Measurements from ENCODE around the gene UBXN6. TPM values are rescaled to one million over a fixed set of nuclear protein-coding genes. Genes with fewer than 3 reads are reported as not detected.

The UBXN6 gene
- total RNA-seq, 1 donor from 2014 or later, result 63.6 TPM

DNA sequence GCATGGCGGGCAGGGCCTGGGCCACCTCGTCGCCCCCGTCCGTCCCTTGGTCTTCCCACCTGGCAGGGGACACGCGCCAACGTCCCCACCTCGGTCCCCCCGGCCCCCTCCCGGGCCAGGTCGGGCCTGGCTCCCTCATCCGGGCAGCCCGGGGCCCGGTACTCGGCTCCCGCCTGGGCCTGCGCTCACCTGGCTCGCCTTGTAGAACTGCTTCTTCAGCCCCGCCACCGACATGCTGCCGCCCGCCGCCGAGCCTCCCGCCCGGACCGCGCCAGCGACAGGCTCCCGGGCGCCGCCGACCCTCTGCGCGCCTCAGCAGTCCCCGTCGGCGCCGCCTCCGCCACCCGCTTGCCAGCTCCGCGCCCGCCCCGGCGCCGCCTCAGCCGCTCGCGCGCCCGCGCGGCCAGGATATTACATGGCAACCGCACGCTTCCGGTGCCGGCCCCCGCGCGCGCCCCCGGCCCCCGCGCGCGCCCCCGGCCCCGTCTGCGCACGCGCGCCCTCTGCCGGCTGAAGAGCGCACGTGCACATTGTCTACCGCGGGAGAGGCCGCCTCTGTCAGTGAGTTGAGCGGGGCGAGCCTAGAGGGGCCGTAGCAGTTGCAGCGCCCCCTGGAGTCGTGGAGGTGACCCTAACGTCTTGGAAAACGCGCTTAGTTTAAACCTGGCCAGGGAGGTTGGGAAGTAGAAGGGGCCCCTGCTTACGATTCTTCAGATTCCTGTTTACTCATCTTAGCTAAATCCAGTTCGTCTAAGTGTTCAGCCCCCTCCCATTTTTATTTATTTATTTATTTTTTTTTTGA, 57.3 kb downstream of the UBXN6 start, which contains the start of gene SH3GL1:
SH3GL1 (minus strand) TSS at position 413 of the 802 bp plus-strand sequence; CDS start at position 234, 179 bp downstream.
- H4K20me1 ChIP-seq (ENCODE audit: insufficient read depth, low read length), result peaks cover 48% of the 10 kb centered on the region
- FAIRE-seq (no peak), DNase-seq (ENCODE audit: low read depth) (peak; percentile 71)

DNA sequence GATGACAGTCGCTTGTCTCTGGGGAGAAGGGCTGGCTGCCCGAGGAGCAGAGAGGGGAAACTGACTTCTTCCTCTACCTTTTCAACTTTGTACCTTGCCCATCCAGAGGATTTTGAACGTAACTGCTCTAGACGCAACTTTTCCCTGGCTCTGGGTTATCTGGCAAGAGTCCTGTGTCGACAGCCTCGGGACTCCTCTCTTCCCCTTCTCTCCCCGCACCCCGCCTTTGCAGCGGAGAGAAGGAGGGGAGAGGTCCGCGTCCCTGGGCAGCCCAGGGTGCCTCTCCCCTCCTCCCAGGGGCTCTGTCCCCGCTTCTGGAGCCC, 57.8 kb downstream of the UBXN6 start:
- no peak for FAIRE-seq
- Histone ChIP-seq H3K27me3 (ENCODE audit: insufficient read depth, low read length) (no peaks in the 10 kb centered on the region), H3K4me2 (ENCODE audit: low read length) (peak overlapping the region; percentile 96), H3K4me3 (ENCODE audit: insufficient read depth, low read depth, low read length) (peak overlapping the region; percentile 90), H3K4me1 (ENCODE audit: insufficient read depth, low read length) (peaks cover 20% of the 10 kb centered on the region), H3K27ac (ENCODE audit: low read depth, low read length) (peak overlapping the region; percentile 79), H4K20me1 (ENCODE audit: insufficient read depth, low read length) (peaks cover 54% of the 10 kb centered on the region), H2AFZ (ENCODE audit: low read depth, low read length) (peak overlapping the region; percentile 3), H3K79me2 (ENCODE audit: insufficient read depth, low read length) (peaks cover 77% of the 10 kb centered on the region), H3K9me3 (ENCODE audit: insufficient read depth, low read depth, low read length) (no peaks in the 10 kb centered on the region), H3K9ac (ENCODE audit: low read length) (peak overlapping the region; percentile 90), H3K36me3 (ENCODE audit: insufficient read depth, low read length) (peaks cover 6% of the 10 kb centered on the region)
- TF ChIP-seq EZH2 (IDR thresholded peaks at IDR 0.05; ENCODE audit: insufficient read depth, low read length), result no peak
- TF ChIP-seq, protein P1, sequence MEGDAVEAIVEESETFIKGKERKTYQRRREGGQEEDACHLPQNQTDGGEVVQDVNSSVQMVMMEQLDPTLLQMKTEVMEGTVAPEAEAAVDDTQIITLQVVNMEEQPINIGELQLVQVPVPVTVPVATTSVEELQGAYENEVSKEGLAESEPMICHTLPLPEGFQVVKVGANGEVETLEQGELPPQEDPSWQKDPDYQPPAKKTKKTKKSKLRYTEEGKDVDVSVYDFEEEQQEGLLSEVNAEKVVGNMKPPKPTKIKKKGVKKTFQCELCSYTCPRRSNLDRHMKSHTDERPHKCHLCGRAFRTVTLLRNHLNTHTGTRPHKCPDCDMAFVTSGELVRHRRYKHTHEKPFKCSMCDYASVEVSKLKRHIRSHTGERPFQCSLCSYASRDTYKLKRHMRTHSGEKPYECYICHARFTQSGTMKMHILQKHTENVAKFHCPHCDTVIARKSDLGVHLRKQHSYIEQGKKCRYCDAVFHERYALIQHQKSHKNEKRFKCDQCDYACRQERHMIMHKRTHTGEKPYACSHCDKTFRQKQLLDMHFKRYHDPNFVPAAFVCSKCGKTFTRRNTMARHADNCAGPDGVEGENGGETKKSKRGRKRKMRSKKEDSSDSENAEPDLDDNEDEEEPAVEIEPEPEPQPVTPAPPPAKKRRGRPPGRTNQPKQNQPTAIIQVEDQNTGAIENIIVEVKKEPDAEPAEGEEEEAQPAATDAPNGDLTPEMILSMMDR (IDR thresholded peaks at IDR 0.05; ENCODE audit: insufficient read depth, low read depth, low read length), result no peak
- no peaks in the 10 kb centered on the region for H3K36me3 Mint-ChIP-seq (ENCODE audit: low read depth, unreplicated experiment)
- H3K27ac Mint-ChIP-seq (ENCODE audit: unreplicated experiment), result peak overlapping the region; percentile 68
- no peak for DNase-seq (ENCODE audit: low read depth)
- peaks cover 10% of the 10 kb centered on the region for H3K4me1 Mint-ChIP-seq (ENCODE audit: low read depth, unreplicated experiment)
- no peaks in the 10 kb centered on the region for H3K27me3 Mint-ChIP-seq (ENCODE audit: low read depth, unreplicated experiment)
- peaks cover 2% of the 10 kb centered on the region for H3K9me3 Mint-ChIP-seq (ENCODE audit: unreplicated experiment)
- peak overlapping the region; percentile 94 for H3K4me3 Mint-ChIP-seq (ENCODE audit: unreplicated experiment)

More for the DNA sequence above, 57.3 kb downstream of the UBXN6 start, which contains the start of gene SH3GL1:
- peaks cover 6% of the 10 kb centered on the region for H3K36me3 ChIP-seq (ENCODE audit: insufficient read depth, low read length)
- H3K27me3 ChIP-seq (ENCODE audit: insufficient read depth, low read length), result no peaks in the 10 kb centered on the region
- H3K79me2 ChIP-seq (ENCODE audit: insufficient read depth, low read length), result peaks cover 77% of the 10 kb centered on the region
- Mint-ChIP-seq H3K4me1 (ENCODE audit: low read depth, unreplicated experiment) (peaks cover 10% of the 10 kb centered on the region), H3K4me3 (ENCODE audit: unreplicated experiment) (peak within 1 kb of the TSS; percentile 94), H3K36me3 (ENCODE audit: low read depth, unreplicated experiment) (no peaks in the 10 kb centered on the region), H3K27me3 (ENCODE audit: low read depth, unreplicated experiment) (no peaks in the 10 kb centered on the region), H3K27ac (ENCODE audit: unreplicated experiment) (peak within 1 kb of the TSS; percentile 68), H3K9me3 (ENCODE audit: unreplicated experiment) (peaks cover 2% of the 10 kb centered on the region)
- peak within 1 kb of the TSS; percentile 90 for H3K4me3 ChIP-seq (ENCODE audit: insufficient read depth, low read depth, low read length)
- TF ChIP-seq EZH2 (IDR thresholded peaks at IDR 0.05; ENCODE audit: insufficient read depth, low read length), result no peak
- TF ChIP-seq, protein P1 (IDR thresholded peaks at IDR 0.05; ENCODE audit: insufficient read depth, low read depth, low read length), result peak; percentile 78
- H2AFZ ChIP-seq (ENCODE audit: low read depth, low read length), result peak within 1 kb of the TSS; percentile 3
- H3K4me2 ChIP-seq (ENCODE audit: low read length), result peak within 1 kb of the TSS; percentile 96
- peak within 1 kb of the TSS; percentile 79 for H3K27ac ChIP-seq (ENCODE audit: low read depth, low read length)
- no peaks in the 10 kb centered on the region for H3K9me3 ChIP-seq (ENCODE audit: insufficient read depth, low read depth, low read length)
- peak within 1 kb of the TSS; percentile 90 for H3K9ac ChIP-seq (ENCODE audit: low read length)
- peaks cover 16% of the 10 kb centered on the region for H3K4me1 ChIP-seq (ENCODE audit: insufficient read depth, low read length)
